ENCODE results near the gene CHML.

CHML gene

GRCh38 chr1:241617426-241617825 lies 22.7 kb downstream of the CHML start:
- Histone ChIP-seq H3K4me1 (ENCODE audit: control insufficient read depth in 1 of 2, insufficient read depth in 1 of 2, low read depth in 1 of 2, low read length in 1 of 2) (peaks cover 12 to 19% of the 10 kb centered on the region in 2 experiments), H3K4me3 (ENCODE audit: low read depth in 1 of 2, low read length in 1 of 2) (no peak overlapping the region), H3K36me3 (no peaks in the 10 kb centered on the region), H3K27me3 (no peaks in the 10 kb centered on the region), H3K9me3 (no peaks in the 10 kb centered on the region), H3K27ac (no peak overlapping the region)
- TF ChIP-seq, protein P1, sequence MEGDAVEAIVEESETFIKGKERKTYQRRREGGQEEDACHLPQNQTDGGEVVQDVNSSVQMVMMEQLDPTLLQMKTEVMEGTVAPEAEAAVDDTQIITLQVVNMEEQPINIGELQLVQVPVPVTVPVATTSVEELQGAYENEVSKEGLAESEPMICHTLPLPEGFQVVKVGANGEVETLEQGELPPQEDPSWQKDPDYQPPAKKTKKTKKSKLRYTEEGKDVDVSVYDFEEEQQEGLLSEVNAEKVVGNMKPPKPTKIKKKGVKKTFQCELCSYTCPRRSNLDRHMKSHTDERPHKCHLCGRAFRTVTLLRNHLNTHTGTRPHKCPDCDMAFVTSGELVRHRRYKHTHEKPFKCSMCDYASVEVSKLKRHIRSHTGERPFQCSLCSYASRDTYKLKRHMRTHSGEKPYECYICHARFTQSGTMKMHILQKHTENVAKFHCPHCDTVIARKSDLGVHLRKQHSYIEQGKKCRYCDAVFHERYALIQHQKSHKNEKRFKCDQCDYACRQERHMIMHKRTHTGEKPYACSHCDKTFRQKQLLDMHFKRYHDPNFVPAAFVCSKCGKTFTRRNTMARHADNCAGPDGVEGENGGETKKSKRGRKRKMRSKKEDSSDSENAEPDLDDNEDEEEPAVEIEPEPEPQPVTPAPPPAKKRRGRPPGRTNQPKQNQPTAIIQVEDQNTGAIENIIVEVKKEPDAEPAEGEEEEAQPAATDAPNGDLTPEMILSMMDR (IDR thresholded peaks at IDR 0.05): no peak

- Histone ChIP-seq H3K27ac (no peak overlapping the region), H3K27me3 (no peaks in the 10 kb centered on the region), H3K36me3 (no peaks in the 10 kb centered on the region), H3K4me3 (ENCODE audit: low read depth in 1 of 2, low read length in 1 of 2) (no peak overlapping the region), H3K4me1 (ENCODE audit: control insufficient read depth in 1 of 2, insufficient read depth in 1 of 2, low read depth in 1 of 2, low read length in 1 of 2) (peaks cover 12 to 33% of the 10 kb centered on the region in 2 experiments), H3K9me3 (no peaks in the 10 kb centered on the region)
- TF ChIP-seq, protein P1 (IDR thresholded peaks at IDR 0.05): no peak
These were observed 24.9 kb downstream of the CHML start for GRCh38 chr1:241615043-241615974.

DNA sequence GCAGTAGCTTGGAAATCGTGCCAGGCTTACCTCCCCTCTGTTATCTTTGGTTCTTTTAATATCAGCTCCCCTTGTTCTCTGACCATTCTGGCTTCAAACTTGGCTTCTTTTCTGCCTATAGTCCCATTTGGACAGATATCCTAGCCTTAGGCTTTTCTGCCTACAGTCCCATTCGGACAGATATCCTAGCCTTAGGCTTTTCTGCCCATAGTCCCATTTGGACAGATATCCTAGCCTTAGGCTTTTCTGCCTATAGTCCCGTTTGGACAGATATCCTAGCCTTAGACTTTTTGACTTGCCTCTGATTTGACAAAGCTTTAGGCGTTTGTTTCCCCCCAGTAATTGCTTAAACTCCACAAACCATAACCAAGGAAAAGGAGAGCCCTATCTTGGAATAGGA lies 25.6 kb downstream of the CHML start:
- no peak overlapping the region for H3K27ac ChIP-seq
- H3K4me3 ChIP-seq (ENCODE audit: low read depth in 1 of 2, low read length in 1 of 2): no peak overlapping the region
- H3K4me1 ChIP-seq (ENCODE audit: control insufficient read depth in 1 of 2, insufficient read depth in 1 of 2, low read depth in 1 of 2, low read length in 1 of 2): peaks cover 12 to 33% of the 10 kb centered on the region in 2 experiments
- H3K36me3 ChIP-seq: no peaks in the 10 kb centered on the region
- TF ChIP-seq, protein P1 (IDR thresholded peaks at IDR 0.05): no peak
- no peaks in the 10 kb centered on the region for H3K9me3 ChIP-seq
- H3K27me3 ChIP-seq: no peaks in the 10 kb centered on the region

DNA sequence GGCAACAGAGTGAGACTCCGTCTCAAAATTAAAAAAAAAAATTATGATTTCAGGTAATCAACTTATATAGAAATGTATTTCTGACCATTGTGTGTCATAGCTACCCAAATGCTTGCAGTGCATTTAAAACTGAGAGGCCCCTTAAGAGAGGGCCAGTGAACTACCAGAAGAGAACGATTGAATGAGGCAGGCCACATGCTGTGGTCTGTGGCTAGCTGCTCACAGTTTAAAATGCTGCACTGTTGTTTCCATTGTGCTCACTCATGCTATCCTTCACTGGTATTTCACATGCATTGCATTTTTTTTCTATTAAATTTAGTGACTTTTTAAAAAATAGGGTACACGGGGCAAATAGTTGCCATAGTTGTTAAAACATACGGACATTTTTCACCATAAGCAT lies 26.0 kb downstream of the CHML start:
- Histone ChIP-seq H3K27me3 (no peaks in the 10 kb centered on the region), H3K27ac (no peak overlapping the region), H3K9me3 (no peaks in the 10 kb centered on the region), H3K4me3 (ENCODE audit: low read depth in 1 of 2, low read length in 1 of 2) (no peak overlapping the region), H3K4me1 (ENCODE audit: control insufficient read depth in 1 of 2, insufficient read depth in 1 of 2, low read depth in 1 of 2, low read length in 1 of 2) (peaks cover 12 to 33% of the 10 kb centered on the region in 2 experiments), H3K36me3 (no peaks in the 10 kb centered on the region)
- TF ChIP-seq, protein P1 (IDR thresholded peaks at IDR 0.05): no peak

GRCh38 chr1:241612533-241613477 lies 27.4 kb downstream of the CHML start:
- Histone ChIP-seq H3K4me3 (ENCODE audit: low read depth in 1 of 2, low read length in 1 of 2) (no peak overlapping the region), H3K27me3 (no peaks in the 10 kb centered on the region), H3K4me1 (ENCODE audit: control insufficient read depth in 1 of 2, insufficient read depth in 1 of 2, low read depth in 1 of 2, low read length in 1 of 2) (peaks cover 12 to 33% of the 10 kb centered on the region in 2 experiments), H3K27ac (no peak overlapping the region), H3K36me3 (no peaks in the 10 kb centered on the region), H3K9me3 (no peaks in the 10 kb centered on the region)
- TF ChIP-seq, protein P1 (IDR thresholded peaks at IDR 0.05): no peak

Data from neutrophil (primary cell).